Activated T-cell treated with anti-CD3 and anti-CD28 coated beads, Interleukin-2, amount 50 U/mL, for 24 hours (primary cell): ENCODE measurements around the gene AGGF1.

ENCODE experiments used
- DNase-seq: peaks from one replicate; pipeline ENCODE4 v3.0.0-alpha.2; 2020
- H3K27ac Mint-ChIP-seq: 2 replicates; pipeline ENCODE4 v1.8.0; 2020; ENCODE audit warnings: mild to moderate bottlenecking, mixed read lengths
- H3K27me3 Mint-ChIP-seq: 2 replicates; pipeline ENCODE4 v1.8.0; 2020; ENCODE audit warnings: mixed read lengths
- H3K36me3 Mint-ChIP-seq: 2 replicates; pipeline ENCODE4 v1.8.0; 2020; ENCODE audit warnings: low read depth, mixed read lengths
- H3K4me1 Mint-ChIP-seq: 2 replicates; pipeline ENCODE4 v1.8.0; 2020; ENCODE audit warnings: low read depth, mixed read lengths
- H3K4me3 Mint-ChIP-seq: 2 replicates; pipeline ENCODE4 v1.8.0; 2020; ENCODE audit warnings: mild to moderate bottlenecking, moderate library complexity, mixed read lengths
- H3K9me3 Mint-ChIP-seq: 2 replicates; pipeline ENCODE4 v1.8.0; 2020; ENCODE audit warnings: mixed read lengths

Gene AGGF1

GRCh38 chr5:77011498-77011897 is 18.7 kb upstream of the AGGF1 start:
- H3K27me3 Mint-ChIP-seq: peaks cover 9% of the 10 kb centered on the region
- no peak for DNase-seq
- no peak overlapping the region for H3K4me3 Mint-ChIP-seq
- H3K27ac Mint-ChIP-seq: no peak overlapping the region
- H3K36me3 Mint-ChIP-seq: no peaks in the 10 kb centered on the region
- H3K9me3 Mint-ChIP-seq: peaks cover 2% of the 10 kb centered on the region
- peaks cover 5% of the 10 kb centered on the region for H3K4me1 Mint-ChIP-seq

- H3K36me3 Mint-ChIP-seq: no peaks in the 10 kb centered on the region
- H3K27me3 Mint-ChIP-seq: peaks cover 4% of the 10 kb centered on the region
- no peak overlapping the region for H3K27ac Mint-ChIP-seq
- H3K4me1 Mint-ChIP-seq: peaks cover 5% of the 10 kb centered on the region
- DNase-seq: no peak
- peaks cover 2% of the 10 kb centered on the region for H3K9me3 Mint-ChIP-seq
- no peak overlapping the region for H3K4me3 Mint-ChIP-seq
These were observed 17.6 kb upstream of the AGGF1 start for GRCh38 chr5:77012601-77013000.

- Mint-ChIP-seq H3K4me3 (no peak overlapping the region), H3K27me3 (peaks cover 15% of the 10 kb centered on the region), H3K36me3 (no peaks in the 10 kb centered on the region), H3K4me1 (peaks cover 5% of the 10 kb centered on the region), H3K27ac (no peak overlapping the region), H3K9me3 (no peaks in the 10 kb centered on the region)
- no peak for DNase-seq
These were observed 14.2 kb upstream of the AGGF1 start for GRCh38 chr5:77015938-77016569.

- Mint-ChIP-seq H3K36me3 (no peaks in the 10 kb centered on the region), H3K27ac (no peak overlapping the region), H3K9me3 (no peaks in the 10 kb centered on the region), H3K4me3 (no peak overlapping the region), H3K4me1 (peaks cover 5% of the 10 kb centered on the region), H3K27me3 (peaks cover 19% of the 10 kb centered on the region)
- no peak for DNase-seq
These were observed 13.2 kb upstream of the AGGF1 start for GRCh38 chr5:77016962-77017361.

GRCh38 chr5:77017668-77018067 is 12.5 kb upstream of the AGGF1 start:
- peaks cover 3% of the 10 kb centered on the region for H3K4me1 Mint-ChIP-seq
- H3K27me3 Mint-ChIP-seq: peaks cover 22% of the 10 kb centered on the region
- no peaks in the 10 kb centered on the region for H3K36me3 Mint-ChIP-seq
- H3K27ac Mint-ChIP-seq: no peak overlapping the region
- H3K9me3 Mint-ChIP-seq: no peaks in the 10 kb centered on the region
- no peak for DNase-seq
- no peak overlapping the region for H3K4me3 Mint-ChIP-seq

GRCh38 chr5:77022511-77023417 is 7.4 kb upstream of the AGGF1 start:
- Mint-ChIP-seq H3K27me3 (peaks cover 28% of the 10 kb centered on the region), H3K9me3 (no peaks in the 10 kb centered on the region), H3K4me1 (no peaks in the 10 kb centered on the region), H3K36me3 (no peaks in the 10 kb centered on the region), H3K27ac (no peak overlapping the region), H3K4me3 (no peak overlapping the region)
- no peak for DNase-seq

- H3K4me1 Mint-ChIP-seq: peaks cover 5% of the 10 kb centered on the region
- H3K27me3 Mint-ChIP-seq: peaks cover 19% of the 10 kb centered on the region
- no peak for DNase-seq
- H3K4me3 Mint-ChIP-seq: no peak overlapping the region
- H3K36me3 Mint-ChIP-seq: peaks cover 14% of the 10 kb centered on the region
- peaks cover 10% of the 10 kb centered on the region for H3K9me3 Mint-ChIP-seq
- H3K27ac Mint-ChIP-seq: no peak overlapping the region
These were observed 5.7 kb upstream of the AGGF1 start for GRCh38 chr5:77024490-77024889.

- DNase-seq: no peak
These were observed 1.4 kb upstream of the AGGF1 start for GRCh38 chr5:77028631-77029375.

GRCh38 chr5:77029376-77029885 is 773 bp upstream of the AGGF1 start:
- peak overlapping the region; percentile 96 for H3K27ac Mint-ChIP-seq
- DNase-seq: no peak
- peaks cover 40% of the 10 kb centered on the region for H3K4me1 Mint-ChIP-seq
- H3K4me3 Mint-ChIP-seq: peak overlapping the region; percentile 96
- H3K9me3 Mint-ChIP-seq: peaks cover 14% of the 10 kb centered on the region
- H3K27me3 Mint-ChIP-seq: no peaks in the 10 kb centered on the region
- peaks cover 52% of the 10 kb centered on the region for H3K36me3 Mint-ChIP-seq

More at GRCh38 chr5:77028631-77029375, 1.4 kb upstream of the AGGF1 start:
- peaks cover 14% of the 10 kb centered on the region for H3K9me3 Mint-ChIP-seq
- H3K4me3 Mint-ChIP-seq: no peak overlapping the region
- H3K27ac Mint-ChIP-seq: peak overlapping the region; percentile 31
- no peaks in the 10 kb centered on the region for H3K27me3 Mint-ChIP-seq
- H3K4me1 Mint-ChIP-seq: peaks cover 37% of the 10 kb centered on the region
- H3K36me3 Mint-ChIP-seq: peaks cover 46% of the 10 kb centered on the region

GRCh38 chr5:77031891-77032290 is 1.7 kb downstream of the AGGF1 start:
- no peaks in the 10 kb centered on the region for H3K27me3 Mint-ChIP-seq
- no peak for DNase-seq
- peaks cover 45% of the 10 kb centered on the region for H3K4me1 Mint-ChIP-seq
- H3K4me3 Mint-ChIP-seq: peak overlapping the region; percentile 96
- H3K9me3 Mint-ChIP-seq: peaks cover 14% of the 10 kb centered on the region
- peak overlapping the region; percentile 96 for H3K27ac Mint-ChIP-seq
- peaks cover 76% of the 10 kb centered on the region for H3K36me3 Mint-ChIP-seq

GRCh38 chr5:77032635-77033034 is 2.4 kb downstream of the AGGF1 start:
- Mint-ChIP-seq H3K4me1 (peaks cover 49% of the 10 kb centered on the region), H3K27ac (no peak overlapping the region), H3K4me3 (no peak overlapping the region)

GRCh38 chr5:77033338-77033737 is 3.1 kb downstream of the AGGF1 start:
- Mint-ChIP-seq H3K27ac (peak overlapping the region; percentile 47), H3K27me3 (no peaks in the 10 kb centered on the region), H3K4me1 (peaks cover 49% of the 10 kb centered on the region), H3K36me3 (peaks cover 85% of the 10 kb centered on the region), H3K4me3 (peak overlapping the region; percentile 27), H3K9me3 (peaks cover 11% of the 10 kb centered on the region)
- DNase-seq: no peak

More at GRCh38 chr5:77032635-77033034, 2.4 kb downstream of the AGGF1 start:
- Mint-ChIP-seq H3K9me3 (peaks cover 14% of the 10 kb centered on the region), H3K36me3 (peaks cover 81% of the 10 kb centered on the region), H3K27me3 (no peaks in the 10 kb centered on the region)
- no peak for DNase-seq

GRCh38 chr5:77035950-77036349 is 5.7 kb downstream of the AGGF1 start:
- DNase-seq: no peak
- Mint-ChIP-seq H3K4me1 (peaks cover 35% of the 10 kb centered on the region), H3K27me3 (no peaks in the 10 kb centered on the region), H3K4me3 (no peak overlapping the region), H3K27ac (no peak overlapping the region), H3K9me3 (no peaks in the 10 kb centered on the region), H3K36me3 (peaks cover 83% of the 10 kb centered on the region)

- Mint-ChIP-seq H3K9me3 (no peaks in the 10 kb centered on the region), H3K27me3 (no peaks in the 10 kb centered on the region), H3K4me3 (no peak overlapping the region), H3K4me1 (peaks cover 10% of the 10 kb centered on the region), H3K27ac (no peak overlapping the region), H3K36me3 (peaks cover 65% of the 10 kb centered on the region)
- DNase-seq: no peak
These were observed 16.3 kb downstream of the AGGF1 start for GRCh38 chr5:77046416-77047073.
